Stimulated activated CD4-positive, alpha-beta T cell treated with anti-CD3 and anti-CD28 coated beads, TNF-alpha, amount 100 ng/mL, for 48 hours (primary cell): ENCODE measurements around the gene VPS8.

Source experiments
- DNase-seq, 3 donors: peaks; one replicate each; pipeline ENCODE4 v3.0.0-alpha.2; 2020; ENCODE audit warnings: low read depth in 3 of 3

VPS8 gene, protein sequence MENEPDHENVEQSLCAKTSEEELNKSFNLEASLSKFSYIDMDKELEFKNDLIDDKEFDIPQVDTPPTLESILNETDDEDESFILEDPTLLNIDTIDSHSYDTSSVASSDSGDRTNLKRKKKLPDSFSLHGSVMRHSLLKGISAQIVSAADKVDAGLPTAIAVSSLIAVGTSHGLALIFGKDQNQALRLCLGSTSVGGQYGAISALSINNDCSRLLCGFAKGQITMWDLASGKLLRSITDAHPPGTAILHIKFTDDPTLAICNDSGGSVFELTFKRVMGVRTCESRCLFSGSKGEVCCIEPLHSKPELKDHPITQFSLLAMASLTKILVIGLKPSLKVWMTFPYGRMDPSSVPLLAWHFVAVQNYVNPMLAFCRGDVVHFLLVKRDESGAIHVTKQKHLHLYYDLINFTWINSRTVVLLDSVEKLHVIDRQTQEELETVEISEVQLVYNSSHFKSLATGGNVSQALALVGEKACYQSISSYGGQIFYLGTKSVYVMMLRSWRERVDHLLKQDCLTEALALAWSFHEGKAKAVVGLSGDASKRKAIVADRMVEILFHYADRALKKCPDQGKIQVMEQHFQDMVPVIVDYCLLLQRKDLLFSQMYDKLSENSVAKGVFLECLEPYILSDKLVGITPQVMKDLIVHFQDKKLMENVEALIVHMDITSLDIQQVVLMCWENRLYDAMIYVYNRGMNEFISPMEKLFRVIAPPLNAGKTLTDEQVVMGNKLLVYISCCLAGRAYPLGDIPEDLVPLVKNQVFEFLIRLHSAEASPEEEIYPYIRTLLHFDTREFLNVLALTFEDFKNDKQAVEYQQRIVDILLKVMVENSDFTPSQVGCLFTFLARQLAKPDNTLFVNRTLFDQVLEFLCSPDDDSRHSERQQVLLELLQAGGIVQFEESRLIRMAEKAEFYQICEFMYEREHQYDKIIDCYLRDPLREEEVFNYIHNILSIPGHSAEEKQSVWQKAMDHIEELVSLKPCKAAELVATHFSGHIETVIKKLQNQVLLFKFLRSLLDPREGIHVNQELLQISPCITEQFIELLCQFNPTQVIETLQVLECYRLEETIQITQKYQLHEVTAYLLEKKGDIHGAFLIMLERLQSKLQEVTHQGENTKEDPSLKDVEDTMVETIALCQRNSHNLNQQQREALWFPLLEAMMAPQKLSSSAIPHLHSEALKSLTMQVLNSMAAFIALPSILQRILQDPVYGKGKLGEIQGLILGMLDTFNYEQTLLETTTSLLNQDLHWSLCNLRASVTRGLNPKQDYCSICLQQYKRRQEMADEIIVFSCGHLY (N-terminal part only)

DNA sequence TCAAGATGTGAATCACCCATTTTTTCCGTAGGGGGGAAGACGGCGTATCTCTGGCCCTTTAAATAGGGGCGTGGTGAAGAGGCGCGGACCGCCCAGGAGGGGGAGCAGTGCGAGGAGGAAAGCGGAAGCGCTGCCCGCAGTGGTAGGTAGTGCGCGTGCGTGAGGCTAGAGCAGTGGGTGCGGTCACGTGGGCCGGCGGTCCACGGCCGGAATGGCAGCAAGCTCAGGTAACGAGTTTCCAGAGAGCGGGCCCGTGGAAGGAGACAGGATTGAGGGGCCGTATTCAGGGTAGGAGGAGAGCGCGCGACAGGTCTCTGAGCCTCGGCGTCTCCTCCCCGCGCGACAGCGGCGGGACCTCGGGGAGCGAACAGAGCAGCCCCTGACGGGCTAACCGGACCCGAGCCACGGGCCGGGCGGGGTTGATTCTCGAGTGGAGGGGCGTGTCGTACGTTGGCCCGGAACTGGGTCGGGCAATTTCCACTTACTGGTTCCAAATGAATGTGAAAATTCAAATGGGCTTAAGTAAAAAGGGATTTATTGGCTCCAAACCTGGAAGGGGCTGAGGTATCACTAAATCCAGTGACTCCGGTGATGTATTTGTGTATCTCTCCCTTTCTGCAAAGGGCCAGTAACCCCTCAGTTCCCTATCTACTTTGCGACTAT lies at the start of gene VPS8:
VPS8 (plus strand) TSS at position 168 of the 663 bp plus-strand sequence. CDS start 12,467 bp downstream, outside the sequence.
- peak; percentile 93 to 95 (median 94) for DNase-seq

DNA sequence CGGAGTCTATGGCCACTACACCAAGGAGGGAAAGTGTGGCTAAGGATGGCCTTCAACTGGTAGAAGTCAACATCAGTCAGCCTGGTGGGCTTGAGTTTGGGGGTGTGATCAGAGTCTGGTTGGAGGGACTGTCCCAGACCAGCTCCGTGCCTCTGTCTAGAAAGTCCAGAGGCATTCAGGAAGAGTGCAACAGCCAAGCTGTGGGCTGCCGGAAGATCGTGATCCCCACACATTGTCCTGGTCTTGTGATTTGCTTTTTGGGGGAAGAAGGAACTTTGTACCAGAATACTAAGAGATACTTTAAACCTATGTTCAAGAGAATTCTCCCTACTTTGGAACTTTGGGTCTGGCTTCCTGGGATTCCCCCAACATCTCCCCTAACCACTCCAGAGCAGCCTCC lies 47.8 kb upstream of the VPS8 start:
- DNase-seq = no peak

DNA sequence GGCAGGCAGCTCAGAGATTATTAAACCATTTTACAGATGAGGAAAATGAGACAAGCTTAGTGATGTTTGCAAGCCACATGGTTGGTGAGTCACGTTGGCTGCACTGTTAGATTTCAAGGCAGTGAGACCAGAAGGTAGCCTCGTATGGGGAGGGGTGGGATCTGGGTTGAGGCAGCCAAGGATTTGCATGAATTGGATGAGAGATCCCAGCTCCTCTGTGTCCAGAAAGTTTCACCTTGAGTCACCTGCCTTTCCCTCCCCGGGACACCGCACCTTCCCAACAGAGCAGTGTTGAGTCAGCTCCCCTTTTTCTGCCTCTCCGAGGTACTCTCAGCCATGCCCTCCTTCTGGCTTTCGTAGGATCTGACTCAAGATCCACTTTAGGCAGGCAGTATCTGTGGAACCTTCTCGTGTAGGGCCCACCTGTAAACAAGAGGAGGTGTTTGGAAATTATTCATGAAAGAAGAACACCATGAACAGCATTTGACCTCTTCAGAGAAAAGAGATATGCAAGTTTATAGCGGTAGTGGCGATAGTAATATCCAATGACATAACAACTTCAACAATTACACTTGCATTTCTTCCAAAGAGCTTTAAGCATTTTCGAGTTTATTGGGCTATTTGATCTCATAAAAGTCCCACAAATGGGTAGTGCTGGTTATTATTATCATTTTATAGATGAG lies 46.8 kb upstream of the VPS8 start:
- no peak for DNase-seq

DNA sequence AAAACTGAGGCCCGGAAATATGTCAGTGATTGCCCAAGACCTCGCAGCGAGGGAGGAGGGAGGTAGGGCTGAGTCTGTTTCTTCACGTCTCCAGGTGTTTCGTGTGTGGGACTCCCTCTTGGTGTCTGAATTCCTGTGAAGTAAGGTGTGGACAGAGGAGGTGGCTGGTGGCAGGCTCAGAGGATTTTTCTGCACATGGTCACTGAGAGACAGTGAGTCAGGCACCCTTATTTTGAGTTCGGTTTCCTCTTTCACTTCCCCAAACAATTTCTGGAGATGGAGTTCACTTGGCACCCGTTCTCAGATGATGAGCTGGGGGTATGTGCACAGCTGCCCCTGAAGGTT lies 46.3 kb upstream of the VPS8 start:
- DNase-seq = no peak

DNA sequence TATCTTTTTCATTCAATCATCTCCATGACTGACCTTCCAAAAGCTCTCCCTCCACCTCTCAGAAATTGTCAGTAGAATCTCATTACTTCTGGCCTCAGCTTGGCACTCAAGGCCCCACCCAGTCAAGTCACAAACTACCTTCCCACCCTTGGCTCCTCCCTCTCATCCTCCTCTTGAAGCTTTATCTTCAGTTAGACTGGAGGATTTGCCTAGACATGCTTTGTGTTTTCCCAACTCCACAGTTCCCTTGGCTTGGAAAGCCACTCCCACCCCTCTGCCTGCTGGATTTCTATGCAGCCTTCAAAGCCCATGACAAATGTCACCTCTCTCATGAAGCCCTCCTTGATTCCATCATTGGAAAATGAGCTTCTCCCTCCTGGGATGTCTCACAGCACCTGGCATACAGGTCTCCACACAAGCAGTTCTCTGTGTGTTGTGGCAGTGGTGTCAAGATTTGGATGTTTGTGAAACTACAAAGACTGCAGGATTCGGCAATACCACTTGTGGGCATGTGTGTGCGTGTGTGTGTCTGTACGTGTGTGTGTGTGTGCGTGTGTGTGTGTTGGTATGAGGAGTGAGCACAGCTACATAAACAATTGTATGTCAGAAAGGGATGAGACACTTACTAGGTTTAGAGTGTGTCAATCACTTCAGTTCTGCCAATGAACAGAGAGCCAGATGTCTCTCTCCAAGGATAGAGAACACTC lies 45.3 kb upstream of the VPS8 start:
- no peak for DNase-seq

DNA sequence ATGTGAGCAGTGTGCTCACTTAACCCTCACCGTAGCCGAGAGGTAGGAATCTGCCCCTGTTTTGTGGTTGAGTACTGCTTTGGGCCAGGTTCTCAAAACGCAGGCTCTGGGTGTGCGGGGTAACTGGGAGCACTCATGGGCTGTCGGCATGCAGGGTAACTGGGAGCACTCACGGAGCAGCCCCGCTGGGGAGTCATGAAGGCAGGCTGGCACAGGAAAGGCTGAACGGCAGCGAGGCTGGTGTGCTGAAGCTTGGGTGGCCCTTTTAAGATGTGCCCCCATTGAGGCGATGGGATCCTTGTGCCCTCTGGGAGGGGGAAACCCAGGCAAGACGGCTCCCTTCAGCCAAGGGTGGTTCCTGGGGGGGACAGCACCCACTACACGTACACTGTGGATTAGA lies 44.6 kb upstream of the VPS8 start:
- no peak for DNase-seq

DNA sequence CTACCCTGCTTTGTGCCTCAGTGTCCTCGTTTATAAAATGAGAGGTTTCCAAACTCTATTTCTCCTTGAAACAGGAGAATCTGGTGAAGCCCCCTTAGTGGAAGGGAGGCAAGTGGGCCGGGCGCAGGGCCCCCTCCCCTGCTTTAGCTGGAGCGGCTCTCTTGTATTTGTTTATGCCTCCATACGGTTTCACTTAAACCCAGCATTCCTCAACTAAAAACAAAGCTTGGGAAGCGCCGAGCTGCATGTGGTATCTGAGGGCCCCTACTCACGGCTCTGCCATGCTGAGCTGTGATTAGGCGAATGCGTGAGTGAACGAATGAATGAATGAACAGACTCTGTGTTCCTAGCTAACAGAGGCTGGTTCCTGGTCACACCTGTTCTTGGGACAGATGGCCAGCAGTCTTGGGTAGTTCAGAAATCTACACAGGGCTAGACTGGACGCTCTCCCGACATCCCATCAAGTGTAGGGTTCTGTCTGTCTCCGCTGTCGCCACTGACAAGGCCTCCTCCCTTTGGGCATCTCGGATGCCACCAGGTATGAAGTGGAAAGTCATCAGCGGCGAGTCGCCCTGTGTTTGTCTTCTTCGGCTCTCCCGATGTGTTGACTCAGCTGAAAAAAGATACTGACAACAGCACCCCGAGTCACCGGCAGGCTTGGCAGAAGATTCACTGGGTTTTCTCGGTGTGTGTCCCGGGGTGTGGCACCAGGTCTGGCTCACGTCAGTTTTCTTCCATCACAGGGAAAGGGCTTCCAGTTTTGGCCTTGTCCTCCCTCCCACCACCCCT lies 42.4 kb upstream of the VPS8 start:
- DNase-seq = no peak

DNA sequence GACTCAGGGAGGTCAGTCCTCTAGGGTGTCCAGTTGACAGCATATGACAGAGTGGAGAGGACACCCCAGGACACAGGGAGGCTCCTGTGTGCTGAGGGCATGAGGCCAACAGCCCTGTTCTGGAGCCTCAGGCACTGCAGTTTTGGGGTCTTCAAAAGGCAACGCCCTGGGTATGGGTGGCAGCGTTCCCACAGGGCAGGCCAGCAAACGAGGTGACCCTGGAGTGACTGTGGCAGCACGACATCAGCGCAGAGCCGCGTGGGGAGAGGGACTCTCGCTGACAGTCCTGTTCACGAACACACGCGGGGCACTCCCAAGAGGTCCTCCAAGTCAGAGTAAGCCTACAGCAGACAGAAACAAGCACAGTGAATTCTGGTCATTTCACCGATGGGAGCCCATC lies 41.4 kb upstream of the VPS8 start:
- DNase-seq = no peak

DNA sequence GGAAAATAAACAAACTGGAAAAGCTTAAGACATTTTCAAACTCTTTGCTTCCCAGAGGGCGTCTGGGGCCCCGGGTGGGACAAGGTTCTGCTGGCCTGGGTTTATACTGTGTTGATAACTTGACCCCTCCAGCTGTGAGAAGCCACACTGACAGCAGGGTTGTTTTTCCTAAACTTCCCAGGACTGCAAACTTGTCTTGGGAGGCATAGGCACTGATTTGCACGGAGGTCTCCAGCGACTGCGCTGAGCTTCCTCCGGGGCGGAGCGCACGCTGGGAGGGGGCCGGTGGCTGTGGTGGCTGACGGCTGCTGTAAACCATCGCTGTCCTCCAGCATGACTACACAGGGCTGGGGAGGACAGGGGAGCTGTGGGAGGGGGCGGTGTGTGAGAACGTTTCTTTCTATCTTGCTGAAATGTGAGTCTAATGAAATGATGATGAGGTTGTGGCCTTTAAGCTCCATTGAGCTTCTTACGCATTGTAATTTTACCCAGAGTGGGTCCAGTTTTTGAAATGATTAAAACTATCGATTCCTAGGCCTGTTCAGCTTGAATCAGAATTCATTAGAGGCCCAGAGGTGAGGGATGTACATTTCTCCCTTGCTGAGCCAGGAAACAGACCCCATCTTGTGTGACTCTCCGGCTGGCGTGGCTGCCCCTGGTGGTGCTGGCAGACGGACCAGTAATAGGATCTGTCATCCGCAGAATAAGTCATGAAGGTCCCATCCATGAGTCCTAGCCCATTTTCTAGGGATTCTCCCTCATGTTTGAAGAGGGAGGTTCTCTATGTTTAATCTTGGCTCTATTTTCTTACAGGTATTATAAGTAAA lies 40.5 kb upstream of the VPS8 start:
- DNase-seq = no peak

DNA sequence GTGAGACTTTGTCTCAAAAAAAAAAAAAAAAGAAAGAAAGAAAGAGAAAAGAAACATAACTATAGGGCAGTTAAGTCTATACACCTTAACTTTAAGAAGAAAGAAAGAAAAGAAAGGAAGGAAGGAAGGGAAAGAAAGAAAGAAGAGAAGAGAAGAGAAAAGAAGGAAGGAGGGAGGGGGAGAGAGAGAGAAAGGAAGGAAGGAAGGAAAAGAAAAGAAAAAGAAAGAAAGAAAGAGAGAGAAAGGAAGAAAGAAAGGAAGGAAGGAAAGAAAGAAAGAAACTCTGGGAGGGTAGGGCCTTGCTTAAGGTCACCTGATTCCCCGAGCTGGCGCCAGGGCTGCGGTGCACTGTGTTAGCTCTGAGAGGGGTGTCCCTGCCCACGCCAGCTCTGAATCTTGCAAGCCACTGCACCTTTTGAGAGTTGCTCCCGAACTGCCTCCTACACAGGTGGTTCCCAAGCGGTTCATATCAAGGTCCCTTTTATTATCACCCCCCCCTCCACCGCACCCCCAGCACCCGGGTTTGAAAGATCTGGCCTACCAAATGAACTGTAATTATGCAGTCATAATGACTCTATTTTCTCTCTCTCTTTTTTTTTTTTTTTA lies 39.2 kb upstream of the VPS8 start:
- DNase-seq = no peak

DNA sequence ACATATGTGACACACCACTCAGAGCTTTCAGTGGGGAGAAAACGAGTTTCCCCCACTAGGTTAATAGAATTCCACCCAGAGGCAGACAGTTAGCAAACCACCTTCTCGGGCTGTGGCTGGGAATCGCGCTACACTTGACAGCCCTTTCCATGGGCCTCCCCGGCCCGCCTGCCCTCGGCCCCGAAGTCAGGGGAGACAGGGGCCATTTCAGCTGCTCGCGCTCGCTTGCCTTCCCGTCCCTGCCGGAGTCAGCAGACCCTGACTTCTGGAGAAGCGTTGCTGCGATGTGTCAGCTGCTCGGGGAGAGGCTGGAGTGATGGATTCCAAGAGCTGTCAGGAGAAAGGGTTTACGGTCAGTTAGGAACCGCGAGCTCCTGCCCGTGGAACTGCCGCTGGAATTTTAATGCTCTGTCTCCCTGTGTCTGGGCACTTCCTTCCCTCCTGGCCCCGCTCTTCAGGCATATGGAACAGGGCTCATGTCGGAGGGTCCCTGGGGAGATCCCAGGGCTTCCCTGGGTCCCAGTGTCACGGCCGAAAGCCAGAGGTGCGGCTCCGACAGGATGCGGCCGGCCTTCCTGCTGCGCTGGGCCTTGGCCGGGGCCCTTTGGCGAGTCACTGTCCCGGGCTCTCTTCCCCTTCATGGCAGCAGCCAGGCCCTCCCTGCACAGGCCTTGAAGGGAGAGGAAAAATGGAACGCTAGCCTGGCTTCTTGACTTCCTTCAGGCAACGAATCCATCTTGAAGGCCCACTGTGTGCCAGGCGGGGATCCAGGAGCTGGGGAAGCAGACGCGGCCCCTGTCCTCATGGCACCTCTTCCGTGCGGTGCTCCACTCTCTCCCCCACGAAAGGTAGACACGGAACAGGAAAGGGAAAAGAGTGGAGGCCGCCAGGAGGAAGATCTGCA lies 38.4 kb upstream of the VPS8 start:
- DNase-seq = no peak

DNA sequence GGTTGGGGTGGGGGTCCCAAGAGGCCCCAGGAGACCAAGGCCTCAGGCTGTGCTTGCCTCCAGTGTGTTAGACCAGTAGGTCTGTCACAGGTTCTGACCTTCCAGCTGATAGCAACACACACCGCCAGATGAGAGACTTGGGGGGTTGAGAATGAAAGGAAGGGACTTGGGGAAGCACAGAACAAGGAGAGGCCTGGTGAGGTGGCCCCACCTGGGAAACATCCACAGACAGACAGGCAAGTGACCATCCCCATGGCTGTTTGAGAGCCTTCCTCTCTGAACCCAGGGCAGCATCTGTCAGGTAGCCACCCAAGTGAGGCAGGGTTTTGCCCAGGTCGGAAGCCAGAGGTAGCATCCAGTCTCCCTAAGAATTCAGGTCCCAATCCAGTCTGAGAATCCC lies 35.0 kb upstream of the VPS8 start:
- no peak for DNase-seq

DNA sequence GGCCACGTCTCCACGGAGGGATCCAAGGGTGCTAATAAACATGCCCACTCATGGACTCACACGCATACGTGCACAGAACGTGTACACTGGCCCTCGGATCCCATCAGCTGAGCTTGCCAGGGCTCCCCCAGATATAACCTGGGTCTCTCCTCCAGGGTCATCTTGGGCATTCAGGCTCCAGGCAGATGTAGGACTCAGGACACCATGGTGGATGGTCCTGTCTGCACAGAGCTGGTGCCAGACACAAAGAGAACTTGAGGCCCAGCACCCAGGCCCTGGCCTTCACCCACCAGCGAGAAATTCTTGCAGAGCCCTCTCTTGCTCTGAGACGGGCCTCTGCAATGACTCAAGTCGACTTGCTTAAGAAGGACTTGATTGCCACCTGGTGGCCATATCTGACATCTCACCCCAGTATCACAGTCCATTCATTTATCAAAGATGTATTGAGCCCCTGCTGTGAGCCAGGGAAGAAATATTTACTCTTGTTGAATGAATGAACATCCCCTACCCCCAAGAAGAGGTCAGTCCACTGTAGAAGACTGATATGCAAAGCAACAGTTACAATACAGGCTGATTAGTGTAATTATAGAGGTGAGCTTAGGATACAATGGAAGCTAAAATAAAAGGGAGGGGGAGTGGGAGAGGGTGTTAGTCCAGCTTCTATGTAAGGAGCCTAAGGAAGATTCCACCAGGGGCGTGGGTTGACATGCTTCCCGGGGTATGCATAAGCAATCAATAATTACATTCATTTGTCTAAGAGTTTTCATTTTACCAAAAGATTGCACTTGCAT lies 34.2 kb upstream of the VPS8 start:
- peak; percentile 68 to 76 (median 73) for DNase-seq

DNA sequence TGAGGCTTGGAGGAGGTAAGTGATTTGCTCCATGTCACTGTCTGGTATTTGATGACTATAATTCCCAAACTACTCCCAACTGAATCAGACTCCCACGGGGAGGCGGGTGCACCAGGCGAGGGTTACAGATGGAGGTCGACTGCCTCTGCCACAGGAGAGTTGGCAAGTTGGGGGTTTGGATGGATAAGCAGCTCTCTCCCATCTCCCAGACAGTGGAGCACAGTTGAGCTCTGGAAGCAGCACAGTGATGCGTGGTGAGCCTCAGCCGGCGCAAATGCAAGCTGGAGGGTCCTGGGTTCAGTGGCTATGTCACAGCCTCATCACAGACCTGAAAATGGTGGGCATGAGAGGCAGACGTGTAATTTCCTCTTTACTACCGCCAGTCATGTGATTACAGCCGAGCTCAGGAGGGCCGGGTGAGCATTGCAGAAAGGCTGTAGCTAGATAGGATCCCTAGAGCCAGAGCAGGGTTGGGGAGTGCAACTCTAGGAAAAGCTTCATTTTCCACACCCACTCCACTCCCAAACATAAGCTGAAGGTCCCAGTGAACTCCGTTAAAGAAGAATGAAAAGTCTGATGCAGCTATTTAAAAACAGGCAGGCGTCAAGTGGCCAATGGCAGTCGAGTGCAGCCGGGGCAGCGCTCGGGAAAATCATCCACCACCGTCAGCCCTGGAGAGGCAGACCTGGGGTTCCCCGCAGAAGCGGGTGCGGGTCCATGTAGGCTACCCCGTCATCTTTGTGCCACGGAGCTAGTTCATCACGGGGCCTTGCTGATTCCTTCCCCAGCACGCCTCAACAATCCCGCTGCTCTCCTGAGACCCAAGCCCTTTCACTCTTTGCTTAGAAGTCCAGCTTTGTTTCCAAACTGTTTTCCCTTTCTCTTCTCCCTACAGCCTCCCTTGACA lies 33.3 kb upstream of the VPS8 start:
- DNase-seq = no peak

DNA sequence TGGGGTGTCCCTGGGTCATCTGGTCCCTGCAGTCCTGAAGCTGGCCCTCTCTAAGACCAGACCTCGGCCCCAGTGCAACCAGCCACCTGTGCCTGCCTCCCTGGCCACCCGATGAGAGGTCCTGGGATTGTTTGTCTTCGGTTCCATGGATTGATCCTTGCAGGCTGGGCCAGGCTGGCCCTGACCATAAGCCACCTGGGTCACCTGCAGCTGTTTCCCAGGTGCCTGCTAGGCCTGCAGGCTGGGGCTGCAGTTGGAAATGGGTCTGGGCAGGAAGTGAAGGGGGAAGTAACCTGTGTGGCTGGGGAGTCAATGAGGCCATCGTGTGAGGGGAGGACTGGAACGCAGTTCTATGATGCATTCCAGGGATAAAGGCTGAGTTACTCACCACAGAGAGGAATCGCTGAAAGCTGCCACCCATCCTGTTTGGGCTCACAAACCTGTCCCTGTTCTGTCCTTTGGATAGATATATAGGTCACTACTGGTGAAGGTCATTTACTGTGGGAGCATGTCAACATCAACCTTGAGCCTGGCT lies 30.9 kb upstream of the VPS8 start:
- DNase-seq = no peak
